H1 (cell line): ENCODE measurements around the gene HSH2D. TPM values are rescaled to one million over a fixed set of nuclear protein-coding genes. Genes with fewer than 3 reads are reported as not detected.

ENCODE experiments used
- CTCF ChIA-PET: fragments of 300-600 bp; sonication (Branson Sonifier 250); formaldehyde crosslinking; loops from one replicate; lab custom pipeline; 2021; ENCODE audit not compliant: partially characterized antibody; lab: Charles Lee
- POLR2A ChIA-PET: fragments of 300-600 bp; sonication (Branson Sonifier 250); formaldehyde crosslinking; loops from one replicate; lab custom pipeline; 2021; ENCODE audit warnings: inconsistent platforms; ENCODE audit not compliant: partially characterized antibody; lab: Charles Lee
- DNase-seq, 2 experiments: peaks; one replicate each; pipeline versions ENCODE4 v3.0.0 to v3.0.0-alpha.2; 2010 to 2022; ENCODE audit warnings: low spot score in 2 of 2, low read depth in 1 of 2, mixed read lengths in 1 of 2
- FAIRE-seq: peaks from 2 replicates; lab custom pipeline; 2011; peaks lifted over from hg19 to GRCh38; lab: Jason Lieb, UNC
- H2AFZ ChIP-seq: 2 replicates; pipeline ENCODE4 v1.8.1; 2012; ENCODE audit warnings: low read length, inconsistent platforms
- H2AK5ac ChIP-seq: 2 replicates; pipeline ENCODE4 v1.6.1; 2013; ENCODE audit warnings: low read depth, low read length
- H2BK120ac ChIP-seq: replicated peaks from 2 replicates; pipeline ENCODE3; 2013; ENCODE audit warnings: low read depth, low read length, inconsistent platforms
- H2BK12ac ChIP-seq: 2 replicates; pipeline ENCODE4 v1.6.1; 2013; ENCODE audit warnings: low read depth, low read length
- H2BK15ac ChIP-seq: 2 replicates; pipeline ENCODE4 v1.6.1; 2013; ENCODE audit warnings: low read length
- H2BK20ac ChIP-seq: 2 replicates; pipeline ENCODE4 v1.6.1; 2013; ENCODE audit warnings: low read length
- H2BK5ac ChIP-seq: 2 replicates; pipeline ENCODE4 v1.6.1; 2013; ENCODE audit warnings: low read depth, low read length
- H3K14ac ChIP-seq: 2 replicates; pipeline ENCODE4 v1.6.1; 2013; ENCODE audit warnings: inconsistent platforms; ENCODE audit not compliant: insufficient read length
- H3K18ac ChIP-seq: 2 replicates; pipeline ENCODE4 v1.6.1; 2013; ENCODE audit warnings: low read length; ENCODE audit errors: extremely low read depth
- H3K23ac ChIP-seq: 2 replicates; pipeline ENCODE4 v1.6.1; 2013; ENCODE audit warnings: inconsistent platforms; ENCODE audit not compliant: insufficient read length
- H3K23me2 ChIP-seq: 2 replicates; pipeline ENCODE4 v1.6.1; 2013; ENCODE audit warnings: low read depth, low read length
- H3K27ac ChIP-seq: 2 replicates; pipeline ENCODE4 v1.6.1; 2011; ENCODE audit warnings: low read depth, low read length, inconsistent platforms
- H3K27me3 ChIP-seq, 4 experiments: replicated peaks in 1 of 4; 1 replicate in 1 of 4; 2 replicates in 3 of 4; pipeline versions ENCODE4 v1.6.1 to v1.8.1; 2011 to 2013; ENCODE audit warnings: low read length in 3 of 4, mild to moderate bottlenecking in 3 of 4, inconsistent platforms in 2 of 4, mixed read lengths in 2 of 4, moderate library complexity in 1 of 4; ENCODE audit not compliant: control insufficient read depth in 3 of 4, insufficient read depth in 3 of 4; ENCODE audit errors: extremely low read depth in 1 of 4
- H3K36me3 ChIP-seq, 4 experiments: 2 replicates each; pipeline versions ENCODE4 v1.6.1 to v1.8.1; 2011 to 2013; ENCODE audit warnings: mild to moderate bottlenecking in 4 of 4, low read length in 3 of 4, moderate library complexity in 2 of 4, control low read depth in 1 of 4, inconsistent platforms in 1 of 4; ENCODE audit not compliant: insufficient read depth in 4 of 4, control insufficient read depth in 2 of 4
- H3K4ac ChIP-seq: replicated peaks from 2 replicates; pipeline ENCODE3; 2013; ENCODE audit warnings: low read length, low read depth, mixed read lengths, inconsistent platforms; ENCODE audit not compliant: insufficient read length
- H3K4me1 ChIP-seq, 4 experiments: replicated peaks in 1 of 4; 1 replicate in 1 of 4; 2 replicates in 3 of 4; pipeline versions ENCODE4 v1.6.1 to v1.8.1; 2011 to 2013; ENCODE audit warnings: low read length in 3 of 4, inconsistent platforms in 2 of 4, mixed read lengths in 1 of 4; ENCODE audit not compliant: insufficient read depth in 4 of 4, control insufficient read depth in 3 of 4
- H3K4me2 ChIP-seq, 2 experiments: 2 replicates each; pipeline versions ENCODE4 v1.6.1 to v1.8.1; 2011 to 2013; ENCODE audit warnings: low read depth in 2 of 2, low read length in 2 of 2, control low read depth in 1 of 2, inconsistent platforms in 1 of 2, mild to moderate bottlenecking in 1 of 2; ENCODE audit not compliant: insufficient read depth in 1 of 2
- H3K4me3 ChIP-seq, 4 experiments: fragments of 200-600, 300-600 bp in 1 of 4; sonication (generic), shearing (Covaris generic), sonication (Bioruptor Twin) in 1 of 4; 2 replicates each; pipeline versions ENCODE4 v1.5.1 to v1.8.1; 2011 to 2016; ENCODE audit warnings: low read length in 4 of 4, low read depth in 3 of 4, control low read depth in 2 of 4, inconsistent platforms in 2 of 4, mild to moderate bottlenecking in 2 of 4, mixed read lengths in 1 of 4, moderate library complexity in 1 of 4; ENCODE audit not compliant: insufficient read depth in 2 of 4; ENCODE audit errors: extremely low read depth in 1 of 4
- H3K56ac ChIP-seq: replicated peaks from 2 replicates; pipeline ENCODE3; 2013; ENCODE audit warnings: low read depth, mild to moderate bottlenecking, mixed read lengths, low read length, inconsistent platforms; ENCODE audit not compliant: insufficient read length
- H3K79me1 ChIP-seq: 2 replicates; pipeline ENCODE4 v1.6.1; 2013; ENCODE audit warnings: low read depth, low read length, control low read depth
- H3K79me2 ChIP-seq, 2 experiments: 2 replicates each; pipeline versions ENCODE4 v1.6.1 to v1.8.1; 2012 to 2013; ENCODE audit warnings: low read length in 2 of 2, mild to moderate bottlenecking in 2 of 2, inconsistent platforms in 1 of 2; ENCODE audit not compliant: insufficient read depth in 2 of 2, control insufficient read depth in 1 of 2
- H3K9ac ChIP-seq, 4 experiments: replicated peaks in 1 of 4; 1 replicate in 1 of 4; 2 replicates in 3 of 4; pipeline versions ENCODE4 v1.6.1 to v1.8.1; 2011 to 2013; ENCODE audit warnings: low read depth in 3 of 4, low read length in 3 of 4, control low read depth in 2 of 4, mild to moderate bottlenecking in 2 of 4, moderate library complexity in 2 of 4, inconsistent platforms in 1 of 4; ENCODE audit errors: extremely low read depth in 1 of 4
- H3K9me3 ChIP-seq, 2 experiments: 2 replicates each; pipeline versions ENCODE4 v1.6.1 to v1.8.1; 2012 to 2013; ENCODE audit warnings: mild to moderate bottlenecking in 2 of 2, moderate library complexity in 2 of 2, control low read depth in 1 of 2, inconsistent platforms in 1 of 2, low read depth in 1 of 2, low read length in 1 of 2, mixed read lengths in 1 of 2; ENCODE audit not compliant: insufficient read depth in 2 of 2
- H4K20me1 ChIP-seq, 2 experiments: replicated peaks in 1 of 2; 2 replicates each; pipeline versions ENCODE3 to v1.8.1; 2011 to 2013; ENCODE audit warnings: inconsistent platforms in 2 of 2, low read length in 2 of 2, mild to moderate bottlenecking in 1 of 2; ENCODE audit not compliant: insufficient read depth in 2 of 2, control insufficient read depth in 1 of 2
- H4K5ac ChIP-seq: 2 replicates; pipeline ENCODE4 v1.6.1; 2013; ENCODE audit warnings: low read length, low read depth, mixed read lengths, inconsistent platforms; ENCODE audit not compliant: insufficient read length
- H4K8ac ChIP-seq: 2 replicates; pipeline ENCODE4 v1.8.0; 2013; ENCODE audit warnings: mild to moderate bottlenecking, moderate library complexity, low read length, inconsistent platforms; ENCODE audit not compliant: insufficient read depth; ENCODE audit errors: extremely low read depth
- H4K91ac ChIP-seq: replicated peaks from 2 replicates; pipeline ENCODE3; 2013; ENCODE audit warnings: low read length, mixed read lengths, inconsistent platforms; ENCODE audit not compliant: insufficient read length
- BRCA1 ChIP-seq: IDR thresholded peaks from 2 replicates; pipeline ENCODE4 v1.6.1; 2012; ENCODE audit warnings: low read depth, low read length, improper control_type of control experiment
- CTCF ChIP-seq, 3 experiments: IDR thresholded peaks; 1 replicate in 2 of 3; 2 replicates in 1 of 3; pipeline versions ENCODE4 v1.5.1 to v1.6.1; 2011; ENCODE audit warnings: low read length in 3 of 3, mild to moderate bottlenecking in 3 of 3, inconsistent platforms in 2 of 3, low read depth in 1 of 3, moderate library complexity in 1 of 3; ENCODE audit not compliant: insufficient read depth in 1 of 3; ENCODE audit errors: control extremely low read depth in 1 of 3
- KDM1A ChIP-seq: fragments of 200-600, 300-600 bp; sonication (generic); IDR thresholded peaks from 2 replicates; pipeline ENCODE4 v1.7.1; 2016; ENCODE audit warnings: mild to moderate bottlenecking, low read length, borderline replicate concordance
- KDM4A ChIP-seq: IDR thresholded peaks from one replicate; pipeline ENCODE4 v1.7.1; 2012; ENCODE audit warnings: low read depth, mild to moderate bottlenecking, moderate library complexity, low read length, inconsistent platforms; ENCODE audit not compliant: severe bottlenecking
- SIRT6 ChIP-seq: IDR thresholded peaks from one replicate; pipeline ENCODE4 v1.7.1; 2012; ENCODE audit warnings: low read length, inconsistent platforms
- YY1 ChIP-seq: IDR thresholded peaks from 2 replicates; pipeline ENCODE4 v1.6.1; 2011; ENCODE audit warnings: low read depth, mild to moderate bottlenecking, low read length
- WGBS, 2 experiments: shearing (Covaris generic) in 1 of 2; methylation state at CpG; one replicate each; pipeline versions ENCODE4 v1.1.6 to v1.1.7; 2013 to 2015; ENCODE audit warnings: low lambda C conversion rate in 2 of 2, mixed read lengths in 2 of 2, inconsistent platforms in 1 of 2, low coverage in 1 of 2, missing lambda C conversion rate in 1 of 2; ENCODE audit not compliant: insufficient replicate concordance in 2 of 2, insufficient coverage in 1 of 2, insufficient read length in 1 of 2; ENCODE audit errors: extremely low coverage in 1 of 2, missing lambda C conversion rate in 1 of 2; 5-methylcytosine and 5-hydroxymethylcytosine counted together
- polyA plus RNA-seq, 7 experiments: library from polyadenylated mRNA; depleted of rRNA in 3 of 7; stranded (reverse) in 5 of 7; unstranded in 2 of 7; fragments of >200 nt in 5 of 7; fragments of 200-250 nt in 2 of 7; gene quantifications; 1 replicate in 5 of 7; 2 replicates in 1 of 7; 4 replicates in 1 of 7; pipeline versions ENCODE4 v1.2.1 to v1.2.3, GENCODE V29; 2011 to 2013; ENCODE audit warnings: missing spikeins in 2 of 7, mixed read lengths in 2 of 7
- total RNA-seq: library from RNA; stranded (reverse); fragmentation: NEBNext Ultra II Directional; extraction: Animal tissue kit (Norgen Biotek cat#: 25700); gene quantifications from 2 replicates; pipeline ENCODE4 v1.2.1, GENCODE V29; 2021
- TF ChIP-seq, protein P1 (sequence below): IDR thresholded peaks from 2 replicates; pipeline ENCODE4 v1.6.1; 2012; ENCODE audit warnings: inconsistent platforms

The HSH2D gene
- total and polyA plus RNA-seq, 2 of the 8 experiments (the other 6 are each of a cell fraction or from before 2014, with no cell fraction given): 0.67 to 1.6 TPM

DNA sequence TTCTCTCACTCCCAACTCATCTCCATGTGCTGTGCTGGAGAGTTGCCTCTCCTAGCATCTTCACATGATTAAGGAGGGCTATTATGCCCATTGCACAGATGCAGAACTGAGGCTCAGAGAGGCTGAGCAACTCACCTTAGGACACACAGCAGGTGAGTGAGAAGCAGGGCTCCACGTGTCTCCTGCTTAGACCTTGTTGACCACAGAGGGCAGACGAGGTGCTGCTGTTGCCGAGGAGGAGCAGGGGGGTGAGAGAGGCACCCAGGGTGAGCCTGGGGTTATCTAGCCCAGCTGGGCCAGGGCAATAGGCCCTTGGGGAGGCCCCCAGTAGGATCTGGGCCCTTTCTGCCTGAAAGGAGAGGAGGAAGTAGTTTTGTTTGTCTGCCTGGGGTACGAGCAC lies 2.4 kb upstream of the HSH2D start:
- FAIRE-seq (no peak), DNase-seq (no peak)
- H3K23ac ChIP-seq: no peak overlapping the region
- H3K14ac ChIP-seq: no peak overlapping the region
- no peak overlapping the region for H3K9ac ChIP-seq
- no peak overlapping the region for H3K56ac ChIP-seq
- H2BK120ac ChIP-seq: no peak overlapping the region
- H3K36me3 ChIP-seq: no peaks in the 10 kb centered on the region
- H3K23me2 ChIP-seq: peaks cover 3% of the 10 kb centered on the region; the same call in 1 of the 2 replicates
- H3K9me3 ChIP-seq: no peaks in the 10 kb centered on the region
- no peak overlapping the region for H2AK5ac ChIP-seq
- no peak overlapping the region for H4K91ac ChIP-seq
- no peak overlapping the region for H3K4me2 ChIP-seq
- no peak overlapping the region for H2BK20ac ChIP-seq
- POLR2A ChIA-PET: interaction anchor here (0.7 kb wide), 1 partner anchor 15 kb away, joined by 3 read pairs; no protein-coding TSS in a partner anchor
- 0 out of 2 replicates have a peak overlapping the region, but pooled peaks have one; percentile 25 for H4K8ac ChIP-seq
- no peak overlapping the region for H4K5ac ChIP-seq
- H3K18ac ChIP-seq: no peak overlapping the region
- no peak overlapping the region for H3K4me3 ChIP-seq
- WGBS, 2 experiments: 67% methylated on average over 3 of the region's 4 CpGs; no CpG with 5 or more reads in 1 of the 2 experiments
- H4K20me1 ChIP-seq: no peaks in the 10 kb centered on the region
- H3K79me2 ChIP-seq: no peaks in the 10 kb centered on the region
- H2BK15ac ChIP-seq: no peak overlapping the region
- no peak overlapping the region for H3K27ac ChIP-seq
- no peak overlapping the region for H2AFZ ChIP-seq
- H3K4me1 ChIP-seq: peaks cover 0 to 6% (median 4%) of the 10 kb centered on the region in 4 experiments; a peak in 3 of 7 replicates
- peak; percentile 84 for TF ChIP-seq KDM1A
- no peak for TF ChIP-seq CTCF (IDR thresholded peaks at IDR 0.05; ENCODE audit: control extremely low read depth in 1 of 3, insufficient read depth in 1 of 3, low read depth in 1 of 3, low read length in 3 of 3)
- TF ChIP-seq, protein P1, sequence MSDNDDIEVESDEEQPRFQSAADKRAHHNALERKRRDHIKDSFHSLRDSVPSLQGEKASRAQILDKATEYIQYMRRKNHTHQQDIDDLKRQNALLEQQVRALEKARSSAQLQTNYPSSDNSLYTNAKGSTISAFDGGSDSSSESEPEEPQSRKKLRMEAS: 0 out of 2 replicates have a peak, but pooled peaks have one; percentile 20
- TF ChIP-seq KDM4A: no peak
- no peak for TF ChIP-seq YY1
- no peak for TF ChIP-seq SIRT6
- TF ChIP-seq BRCA1: no peak
- CTCF ChIA-PET: interaction anchor here (1.0 to 1.1 kb wide), 2 partner anchors 23 to 992 kb away, joined by 3 to 5 read pairs; no protein-coding TSS in a partner anchor
- no peak overlapping the region for H2BK5ac ChIP-seq
- no peaks in the 10 kb centered on the region for H3K79me1 ChIP-seq
- no peak overlapping the region for H2BK12ac ChIP-seq
- H3K27me3 ChIP-seq: no peaks in the 10 kb centered on the region
- no peak overlapping the region for H3K4ac ChIP-seq
